Measurements from ENCODE around the gene BRAP. TPM values are rescaled to one million over a fixed set of nuclear protein-coding genes. Genes with fewer than 3 reads are reported as not detected.
"Not testable (repeated sequence)": the region's sequence is repeated elsewhere in the genome, so short reads cannot be mapped to it uniquely, and the experiment has no call there.

Gene BRAP
- total and polyA plus RNA-seq, 10 of the 15 experiments (the other 5 are each of a cell fraction or from before 2014, with no cell fraction given): 2.3 to 28.2 (median 17.8) TPM

GRCh38 chr12:111602348-111602747 is 83.4 kb downstream of the BRAP start:
- no peak overlapping the region for H2AFZ ChIP-seq (ENCODE audit: control insufficient read depth, low read depth, low read length)
- TF ChIP-seq, protein P1, sequence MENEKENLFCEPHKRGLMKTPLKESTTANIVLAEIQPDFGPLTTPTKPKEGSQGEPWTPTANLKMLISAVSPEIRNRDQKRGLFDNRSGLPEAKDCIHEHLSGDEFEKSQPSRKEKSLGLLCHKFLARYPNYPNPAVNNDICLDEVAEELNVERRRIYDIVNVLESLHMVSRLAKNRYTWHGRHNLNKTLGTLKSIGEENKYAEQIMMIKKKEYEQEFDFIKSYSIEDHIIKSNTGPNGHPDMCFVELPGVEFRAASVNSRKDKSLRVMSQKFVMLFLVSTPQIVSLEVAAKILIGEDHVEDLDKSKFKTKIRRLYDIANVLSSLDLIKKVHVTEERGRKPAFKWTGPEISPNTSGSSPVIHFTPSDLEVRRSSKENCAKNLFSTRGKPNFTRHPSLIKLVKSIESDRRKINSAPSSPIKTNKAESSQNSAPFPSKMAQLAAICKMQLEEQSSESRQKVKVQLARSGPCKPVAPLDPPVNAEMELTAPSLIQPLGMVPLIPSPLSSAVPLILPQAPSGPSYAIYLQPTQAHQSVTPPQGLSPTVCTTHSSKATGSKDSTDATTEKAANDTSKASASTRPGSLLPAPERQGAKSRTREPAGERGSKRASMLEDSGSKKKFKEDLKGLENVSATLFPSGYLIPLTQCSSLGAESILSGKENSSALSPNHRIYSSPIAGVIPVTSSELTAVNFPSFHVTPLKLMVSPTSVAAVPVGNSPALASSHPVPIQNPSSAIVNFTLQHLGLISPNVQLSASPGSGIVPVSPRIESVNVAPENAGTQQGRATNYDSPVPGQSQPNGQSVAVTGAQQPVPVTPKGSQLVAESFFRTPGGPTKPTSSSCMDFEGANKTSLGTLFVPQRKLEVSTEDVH (IDR thresholded peaks at IDR 0.05; ENCODE audit: low read depth, partially characterized antibody): no peak
- TF ChIP-seq E2F4 (IDR thresholded peaks at IDR 0.05; ENCODE audit: low read depth, low read length): no peak
- no peak for TF ChIP-seq HCFC1 (IDR thresholded peaks at IDR 0.05; ENCODE audit: low read length)
- TF ChIP-seq IKZF1 (conservative IDR thresholded peaks at IDR 0.05): no peak
- intact Hi-C loops (cut with micrococcal nuclease; ENCODE audit: unreplicated experiment) (no loop called here), in situ Hi-C loops (cut with MboI) (no loop called here)
- peaks cover 22% of the 10 kb centered on the region for H3K79me2 ChIP-seq (ENCODE audit: control insufficient read depth, insufficient read depth, low read length)
- H3K9me3 ChIP-seq (replicated peaks; ENCODE audit: control insufficient read depth, insufficient read depth, low read length): no peaks in the 10 kb centered on the region
- no TSS peak for BruUV-seq (replicated peaks)
- ChIA-PET CTCF (interaction anchor here (1.6 kb wide), 1 partner anchor 8 kb away, joined by 7 read pairs; no protein-coding TSS in a partner anchor), RAD21 (ENCODE audit: unreplicated experiment) (no interaction called here), SMC1A (ENCODE audit: uncharacterized antibody, unreplicated experiment) (interaction anchor here (1.3 kb wide), 1 partner anchor 11 kb away, joined by 3 read pairs; no protein-coding TSS in a partner anchor), POLR2A (no interaction called here)
- H3K27ac ChIP-seq (ENCODE audit: control insufficient read depth, insufficient read depth): no peak overlapping the region
- no peak overlapping the region for H3K4me2 ChIP-seq (ENCODE audit: control insufficient read depth, insufficient read depth)
- H3K36me3 ChIP-seq (ENCODE audit: control insufficient read depth in 2 of 2, insufficient read depth in 2 of 2, low read length in 1 of 2): no peaks in the 10 kb centered on the region
- no peaks in the 10 kb centered on the region for H4K20me1 ChIP-seq (ENCODE audit: control insufficient read depth, insufficient read depth)
- ATAC-seq (no peak), FAIRE-seq (no peak), DNase-seq (ENCODE audit: low read depth, low spot score) (no peak)
- H3K27me3 ChIP-seq (replicated peaks in 1 of 2; ENCODE audit: control insufficient read depth in 2 of 2, insufficient read depth in 2 of 2, low read length in 1 of 2): no peaks in the 10 kb centered on the region
- no peak overlapping the region for H3K4me3 ChIP-seq
- no peaks in the 10 kb centered on the region for H3K4me1 ChIP-seq (ENCODE audit: control insufficient read depth, insufficient read depth, low read length)
- WGBS (ENCODE audit: insufficient coverage, insufficient replicate concordance, low lambda C conversion rate, missing lambda C conversion rate): 97% methylated on average over 2 of the region's 2 CpGs
- H3K9ac ChIP-seq (ENCODE audit: control insufficient read depth, insufficient read depth, low read length): no peak overlapping the region

DNA sequence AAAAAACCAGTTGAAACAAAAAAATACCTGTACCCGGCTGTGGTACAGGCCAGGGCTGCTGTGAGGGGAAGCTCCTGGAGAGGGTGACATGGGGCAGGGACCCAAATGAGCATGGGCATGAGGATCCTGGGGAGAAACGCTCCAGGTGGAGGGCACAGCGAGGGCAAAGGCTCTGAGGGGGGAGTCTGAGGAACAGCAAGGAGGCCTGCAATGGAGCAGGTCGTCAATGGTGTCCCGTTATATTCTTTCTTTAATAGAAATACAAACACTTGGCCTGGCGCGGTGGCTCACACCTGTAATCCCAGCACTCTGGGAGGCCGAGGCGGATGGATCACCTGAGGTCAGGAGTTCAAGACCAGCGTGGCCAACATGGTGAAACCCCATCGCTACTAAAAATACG is 84.8 kb downstream of the BRAP start:
- BruUV-seq (replicated peaks); CTCF ChIA-PET; in situ Hi-C loops (cut with MboI); POLR2A ChIA-PET; H3K4me3 ChIP-seq; SMC1A ChIA-PET (ENCODE audit: uncharacterized antibody, unreplicated experiment); intact Hi-C loops (cut with micrococcal nuclease; ENCODE audit: unreplicated experiment); H3K27me3 ChIP-seq (replicated peaks in 1 of 2; ENCODE audit: control insufficient read depth in 2 of 2, insufficient read depth in 2 of 2, low read length in 1 of 2); H3K9me3 ChIP-seq (replicated peaks; ENCODE audit: control insufficient read depth, insufficient read depth, low read length); H4K20me1 ChIP-seq (ENCODE audit: control insufficient read depth, insufficient read depth); RAD21 ChIA-PET (ENCODE audit: unreplicated experiment); H2AFZ ChIP-seq (ENCODE audit: control insufficient read depth, low read depth, low read length); H3K9ac ChIP-seq (ENCODE audit: control insufficient read depth, insufficient read depth, low read length); H3K36me3 ChIP-seq (ENCODE audit: control insufficient read depth in 2 of 2, insufficient read depth in 2 of 2, low read length in 1 of 2); DNase-seq (ENCODE audit: low read depth, low spot score); FAIRE-seq; H3K4me1 ChIP-seq (ENCODE audit: control insufficient read depth, insufficient read depth, low read length); ATAC-seq; H3K4me2 ChIP-seq (ENCODE audit: control insufficient read depth, insufficient read depth); H3K27ac ChIP-seq (ENCODE audit: control insufficient read depth, insufficient read depth): not testable (repeated sequence)
- 96% methylated on average over 12 of the region's 12 CpGs for WGBS (ENCODE audit: insufficient coverage, insufficient replicate concordance, low lambda C conversion rate, missing lambda C conversion rate)
- peaks cover 36% of the 10 kb centered on the region for H3K79me2 ChIP-seq (ENCODE audit: control insufficient read depth, insufficient read depth, low read length)

Data from GM12878 (cell line).